GM23338 (cell line): Measurements from ENCODE around the gene PTPRN2. TPM values are rescaled to one million over a fixed set of nuclear protein-coding genes. Genes with fewer than 3 reads are reported as not detected.

Experiments
- ATAC-seq: fragments of 200-7000 bp; cut with Tn5 transposase; 3 replicates; pipeline ENCODE4 v1.9.1; 2020
- DNase-seq: peaks from one replicate; pipeline ENCODE4 v3.0.0-alpha.2; 2015; ENCODE audit warnings: low spot score
- H2AFZ ChIP-seq: fragments of 200-600 bp; sonication (generic); 2 replicates; pipeline ENCODE4 v1.8.0; 2016; ENCODE audit warnings: antibody characterized with exemption, mild to moderate bottlenecking, moderate library complexity
- H3F3A ChIP-seq: fragments of 200-600 bp; sonication (generic); replicated peaks from 2 replicates; pipeline ENCODE4 v1.8.0; 2017; ENCODE audit warnings: antibody characterized with exemption, mixed run types, low read depth
- H3K27ac ChIP-seq: fragments of 200-600 bp; sonication (generic); 2 replicates; pipeline ENCODE4 v1.6.1; 2016; ENCODE audit warnings: low read depth
- H3K27me3 ChIP-seq: fragments of 200-600 bp; sonication (generic); 2 replicates; pipeline ENCODE4 v1.8.0; 2016; ENCODE audit warnings: mild to moderate bottlenecking, mixed run types, moderate library complexity; ENCODE audit not compliant: insufficient read depth
- H3K36me3 ChIP-seq: fragments of 200-600 bp; sonication (generic); 2 replicates; pipeline ENCODE4 v1.8.0; 2016; ENCODE audit warnings: mild to moderate bottlenecking; ENCODE audit not compliant: insufficient read depth
- H3K4me1 ChIP-seq: fragments of 200-600 bp; sonication (generic); 2 replicates; pipeline ENCODE4 v1.8.0; 2016; ENCODE audit warnings: mild to moderate bottlenecking, moderate library complexity; ENCODE audit not compliant: insufficient read depth
- H3K4me2 ChIP-seq: fragments of 200-600 bp; sonication (generic); 2 replicates; pipeline ENCODE4 v1.7.1; 2017; ENCODE audit warnings: mixed run types
- H3K4me3 ChIP-seq: fragments of 200-600 bp; sonication (generic); 2 replicates; pipeline ENCODE4 v1.6.1; 2016; ENCODE audit warnings: mixed run types
- H3K79me2 ChIP-seq: fragments of 200-600 bp; sonication (generic); replicated peaks from 2 replicates; pipeline ENCODE4 v1.8.0; 2017; ENCODE audit warnings: mild to moderate bottlenecking; ENCODE audit not compliant: insufficient read depth
- H3K9me2 ChIP-seq: fragments of 200-600 bp; sonication (generic); 2 replicates; pipeline ENCODE4 v1.8.0; 2017; ENCODE audit not compliant: insufficient read depth
- H4K20me1 ChIP-seq: fragments of 200-600 bp; sonication (generic); replicated peaks from 2 replicates; pipeline ENCODE4 v1.8.0; 2017; ENCODE audit warnings: mild to moderate bottlenecking; ENCODE audit not compliant: insufficient read depth
- H3K27ac Mint-ChIP-seq: 2 replicates; pipeline ENCODE4 v1.8.0; 2020; ENCODE audit warnings: inconsistent platforms, mild to moderate bottlenecking, moderate library complexity, mixed read lengths
- H3K27me3 Mint-ChIP-seq: 3 replicates; pipeline ENCODE4 v1.8.0; 2022; ENCODE audit warnings: low read depth, mild to moderate bottlenecking, moderate library complexity, mixed read lengths, inconsistent platforms; ENCODE audit not compliant: insufficient read depth, poor library complexity
- H3K36me3 Mint-ChIP-seq: 3 replicates; pipeline ENCODE4 v1.8.0; 2021; ENCODE audit warnings: low read depth, mild to moderate bottlenecking, inconsistent platforms, moderate library complexity, mixed read lengths
- H3K4me1 Mint-ChIP-seq: 3 replicates; pipeline ENCODE4 v1.8.0; 2020; ENCODE audit warnings: mild to moderate bottlenecking, inconsistent platforms, mixed read lengths
- H3K4me3 Mint-ChIP-seq: 3 replicates; pipeline ENCODE4 v1.8.0; 2021; ENCODE audit warnings: moderate library complexity, mild to moderate bottlenecking, inconsistent platforms, mixed read lengths
- H3K9me3 Mint-ChIP-seq: 3 replicates; pipeline ENCODE4 v1.8.0; 2020; ENCODE audit warnings: moderate library complexity, mild to moderate bottlenecking, inconsistent platforms, mixed read lengths
- CREB1 ChIP-seq: fragments of 250-450 bp; sonication (Bioruptor Pico); IDR thresholded peaks from 2 replicates; pipeline ENCODE4 v1.5.0; 2020; ENCODE audit warnings: low read depth, mild to moderate bottlenecking, moderate library complexity
- CTCF ChIP-seq, 2 experiments: fragments of 200-600 bp in 1 of 2; sonication (generic) in 1 of 2; conservative IDR thresholded peaks; 2 replicates each; pipeline versions ENCODE4 v1.5.1 to v1.6.1; 2016 to 2017; ENCODE audit warnings: antibody characterized with exemption in 2 of 2, low read depth in 2 of 2, mild to moderate bottlenecking in 2 of 2, moderate library complexity in 1 of 2
- ETS1 ChIP-seq: IDR thresholded peaks from 2 replicates; pipeline ENCODE4 v1.6.1; 2016; ENCODE audit warnings: antibody characterized with exemption
- EZH2 ChIP-seq: fragments of 200-600 bp; sonication (generic); IDR thresholded peaks from one replicate; pipeline ENCODE4 v1.8.0; 2017; ENCODE audit warnings: antibody characterized with exemption, mild to moderate bottlenecking, low read depth; ENCODE audit not compliant: unreplicated experiment
- EZH2phosphoT487 ChIP-seq: fragments of 200-600 bp; sonication (generic); IDR thresholded peaks from one replicate; pipeline ENCODE4 v1.8.1; 2018; ENCODE audit warnings: antibody characterized with exemption; ENCODE audit not compliant: unreplicated experiment
- JUNB ChIP-seq: IDR thresholded peaks from one replicate; pipeline ENCODE4 v1.6.1; 2016; ENCODE audit warnings: antibody characterized with exemption; ENCODE audit not compliant: unreplicated experiment
- NANOG ChIP-seq: IDR thresholded peaks from 2 replicates; pipeline ENCODE4 v1.6.1; 2016; ENCODE audit warnings: antibody characterized with exemption, borderline replicate concordance
- POLR2AphosphoS5 ChIP-seq: IDR thresholded peaks from 2 replicates; pipeline ENCODE4 v1.6.1; 2016; ENCODE audit warnings: antibody characterized with exemption, low read depth
- STAT1 ChIP-seq: IDR thresholded peaks from one replicate; pipeline ENCODE4 v1.6.1; 2016; ENCODE audit warnings: antibody characterized with exemption; ENCODE audit not compliant: unreplicated experiment
- ZNF114 ChIP-seq: fragments of 250-450 bp; sonication (Bioruptor Pico); IDR thresholded peaks from 2 replicates; pipeline ENCODE4 v1.5.0; 2020; ENCODE audit warnings: mild to moderate bottlenecking, moderate library complexity
- ZNF331 ChIP-seq: fragments of 250-450 bp; sonication (Bioruptor Pico); IDR thresholded peaks from 2 replicates; pipeline ENCODE4 v1.5.0; 2020; ENCODE audit warnings: low read depth, mild to moderate bottlenecking, moderate library complexity
- ZNF462 ChIP-seq: fragments of 250-450 bp; sonication (Bioruptor Pico); IDR thresholded peaks from 2 replicates; pipeline ENCODE4 v1.5.0; 2020; ENCODE audit warnings: mild to moderate bottlenecking, moderate library complexity
- polyA plus RNA-seq: library from polyadenylated mRNA; unstranded; fragments of >200 nt; fragmentation: Nextera tagmentation; extraction: Ambion mirVana; gene quantifications from 2 replicates; pipeline ENCODE4 v1.2.1, GENCODE V29; 2016
- total RNA-seq: library from RNA; depleted of rRNA; stranded (reverse); fragments of >200 nt; shearing (Covaris generic); gene quantifications from 2 replicates; pipeline ENCODE4 v1.2.3, GENCODE V29; 2014
- TF ChIP-seq, protein P1 (sequence below): IDR thresholded peaks from one replicate; pipeline ENCODE4 v1.6.1; 2018; ENCODE audit warnings: antibody characterized with exemption; ENCODE audit not compliant: unreplicated experiment

The PTPRN2 gene
- total and polyA plus RNA-seq, 2 experiments from 2014 or later = 0.87 to 4.0 TPM

DNA sequence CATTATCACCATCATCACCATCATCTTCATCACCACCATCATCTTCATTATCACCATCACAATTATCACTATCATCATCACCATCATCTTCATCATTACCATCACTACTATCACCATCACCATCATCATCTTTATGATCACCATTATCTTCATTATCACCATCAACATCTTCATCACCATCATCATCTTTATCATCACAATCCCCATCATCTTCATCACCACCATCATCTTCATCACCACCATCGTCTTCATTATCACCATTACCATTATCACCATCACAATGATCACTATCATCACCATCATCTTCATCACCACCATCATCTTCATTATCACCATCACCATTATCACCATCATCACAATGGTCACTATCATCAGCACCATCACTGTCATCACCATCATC is 621.1 kb downstream of the PTPRN2 start:
- ATAC-seq (no peak), DNase-seq (no peak)
- H3K4me1 ChIP-seq = no peaks in the 10 kb centered on the region
- no peaks in the 10 kb centered on the region for H4K20me1 ChIP-seq
- Mint-ChIP-seq H3K4me3 (no peak overlapping the region), H3K9me3 (peaks cover 2% of the 10 kb centered on the region; the same call in 2 of the 3 replicates), H3K27ac (no peak overlapping the region), H3K27me3 (peaks cover 2% of the 10 kb centered on the region), H3K4me1 (no peaks in the 10 kb centered on the region), H3K36me3 (peaks cover 50% of the 10 kb centered on the region)
- H3K27me3 ChIP-seq = no peaks in the 10 kb centered on the region
- H3K4me3 ChIP-seq = no peak overlapping the region
- H2AFZ ChIP-seq = no peak overlapping the region
- H3K9me2 ChIP-seq = no peaks in the 10 kb centered on the region
- H3K27ac ChIP-seq = no peak overlapping the region
- no peak overlapping the region for H3K4me2 ChIP-seq
- H3K36me3 ChIP-seq = peaks cover 8% of the 10 kb centered on the region; the same call in 1 of the 2 replicates
- H3K79me2 ChIP-seq = no peaks in the 10 kb centered on the region
- TF ChIP-seq NANOG (no peak), ZNF114 (CRISPR knock-in tag) (no peak), EZH2 (no peak), CREB1 (CRISPR knock-in tag) (no peak), ZNF331 (CRISPR knock-in tag) (no peak), JUNB (no peak), ZNF462 (CRISPR knock-in tag) (no peak), CTCF (conservative IDR thresholded peaks at IDR 0.05; ENCODE audit: low read depth in 2 of 2) (no peak), STAT1 (no peak), EZH2phosphoT487 (no peak), ETS1 (no peak), POLR2AphosphoS5 (no peak)
- TF ChIP-seq, protein P1, sequence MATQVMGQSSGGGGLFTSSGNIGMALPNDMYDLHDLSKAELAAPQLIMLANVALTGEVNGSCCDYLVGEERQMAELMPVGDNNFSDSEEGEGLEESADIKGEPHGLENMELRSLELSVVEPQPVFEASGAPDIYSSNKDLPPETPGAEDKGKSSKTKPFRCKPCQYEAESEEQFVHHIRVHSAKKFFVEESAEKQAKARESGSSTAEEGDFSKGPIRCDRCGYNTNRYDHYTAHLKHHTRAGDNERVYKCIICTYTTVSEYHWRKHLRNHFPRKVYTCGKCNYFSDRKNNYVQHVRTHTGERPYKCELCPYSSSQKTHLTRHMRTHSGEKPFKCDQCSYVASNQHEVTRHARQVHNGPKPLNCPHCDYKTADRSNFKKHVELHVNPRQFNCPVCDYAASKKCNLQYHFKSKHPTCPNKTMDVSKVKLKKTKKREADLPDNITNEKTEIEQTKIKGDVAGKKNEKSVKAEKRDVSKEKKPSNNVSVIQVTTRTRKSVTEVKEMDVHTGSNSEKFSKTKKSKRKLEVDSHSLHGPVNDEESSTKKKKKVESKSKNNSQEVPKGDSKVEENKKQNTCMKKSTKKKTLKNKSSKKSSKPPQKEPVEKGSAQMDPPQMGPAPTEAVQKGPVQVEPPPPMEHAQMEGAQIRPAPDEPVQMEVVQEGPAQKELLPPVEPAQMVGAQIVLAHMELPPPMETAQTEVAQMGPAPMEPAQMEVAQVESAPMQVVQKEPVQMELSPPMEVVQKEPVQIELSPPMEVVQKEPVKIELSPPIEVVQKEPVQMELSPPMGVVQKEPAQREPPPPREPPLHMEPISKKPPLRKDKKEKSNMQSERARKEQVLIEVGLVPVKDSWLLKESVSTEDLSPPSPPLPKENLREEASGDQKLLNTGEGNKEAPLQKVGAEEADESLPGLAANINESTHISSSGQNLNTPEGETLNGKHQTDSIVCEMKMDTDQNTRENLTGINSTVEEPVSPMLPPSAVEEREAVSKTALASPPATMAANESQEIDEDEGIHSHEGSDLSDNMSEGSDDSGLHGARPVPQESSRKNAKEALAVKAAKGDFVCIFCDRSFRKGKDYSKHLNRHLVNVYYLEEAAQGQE = no peak
- no peaks in the 10 kb centered on the region for H3F3A ChIP-seq
